Vagina (tissue), 2 donors: ENCODE measurements around the gene DNAH3. TPM values are rescaled to one million over a fixed set of nuclear protein-coding genes. Genes with fewer than 3 reads are reported as not detected.

Experiments used
- DNase-seq, 2 donors: peaks; one replicate each; pipeline ENCODE4 v3.0.0-alpha.2; 2017; ENCODE audit errors: extremely low spot score in 2 of 2
- H3K27ac ChIP-seq: fragments of 200-600 bp; sonication (generic); one replicate; pipeline ENCODE4 v1.5.1; 2019
- H3K27me3 ChIP-seq: fragments of 200-600 bp; sonication (generic); one replicate; pipeline ENCODE4 v1.5.1; 2019
- H3K36me3 ChIP-seq, 2 donors: fragments of 200-600 bp; sonication (generic); one replicate each; pipeline ENCODE4 v1.5.1; 2017 to 2019
- H3K4me1 ChIP-seq: fragments of 200-600 bp; sonication (generic); one replicate; pipeline ENCODE4 v1.5.1; 2019
- H3K4me3 ChIP-seq, 2 donors: fragments of 200-600 bp; sonication (generic); 1 replicate in 1 of 2; 2 replicates in 1 of 2; pipeline ENCODE4 v1.5.1; 2016 to 2019
- H3K9me3 ChIP-seq: fragments of 200-600 bp; sonication (generic); one replicate; pipeline ENCODE4 v1.5.1; 2019
- CTCF ChIP-seq, 3 experiments: fragments of 450-650 bp in 2 of 3; fragments of 200-600 bp in 1 of 3; sonication (generic) in 1 of 3; IDR thresholded peaks; one replicate each; pipeline ENCODE4 v1.5.1; 2017 to 2019; ENCODE audit warnings: antibody characterized with exemption in 3 of 3, mild to moderate bottlenecking in 2 of 3, moderate library complexity in 2 of 3
- POLR2A ChIP-seq, 2 donors: fragments of 450-650 bp; IDR thresholded peaks; one replicate each; pipeline ENCODE4 v1.6.1; 2017; ENCODE audit warnings: antibody characterized with exemption in 2 of 2, mild to moderate bottlenecking in 2 of 2, moderate library complexity in 2 of 2
- POLR2AphosphoS5 ChIP-seq, 2 donors: sonication (generic); formaldehyde crosslinking; IDR thresholded peaks; one replicate each; pipeline ENCODE4 v1.9.0; 2017; ENCODE audit warnings: antibody characterized with exemption in 2 of 2, mild to moderate bottlenecking in 2 of 2, low read depth in 1 of 2; ENCODE audit not compliant: insufficient read depth in 1 of 2
- intact Hi-C: fragments of 100-400 bp; cut with DNase I; formaldehyde crosslinking; loops from one replicate; pipeline ENCODE4 v1.15.1; 2023
- total RNA-seq: library from RNA; depleted of rRNA; stranded (reverse); fragments of >200 nt; gene quantifications from one replicate; pipeline ENCODE4 v1.2.3, GENCODE V29; 2016

DNAH3 gene
- total RNA-seq, 1 donor from 2014 or later = 0.25 TPM

- H3K4me1 ChIP-seq = peaks cover 60% of the 10 kb centered on the region
These were observed 12.1 kb upstream of the DNAH3 start for GRCh38 chr16:21162661-21163151.

GRCh38 chr16:21161211-21161610, 10.6 kb upstream of the DNAH3 start:
- intact Hi-C loops = loop anchor here (5.0 kb wide), 1 partner anchor 1526 kb away; no protein-coding TSS in a partner anchor
- Histone ChIP-seq H3K27ac (peak overlapping the region; percentile 94), H3K27me3 (no peaks in the 10 kb centered on the region), H3K36me3 (peaks cover 0 to 17% of the 10 kb centered on the region in 2 donors), H3K4me1 (peaks cover 70% of the 10 kb centered on the region), H3K9me3 (no peaks in the 10 kb centered on the region), H3K4me3 (peak overlapping the region in 1 of 2 donors; percentile 7)
- no peak for DNase-seq
- TF ChIP-seq CTCF (IDR thresholded peaks at IDR 0.05) (no peak), POLR2A (IDR thresholded peaks at IDR 0.05) (no peak), POLR2AphosphoS5 (IDR thresholded peaks at IDR 0.05; ENCODE audit: insufficient read depth in 1 of 2, low read depth in 1 of 2) (no peak)

More at GRCh38 chr16:21162661-21163151, 12.1 kb upstream of the DNAH3 start:
- H3K27me3 ChIP-seq = no peaks in the 10 kb centered on the region
- TF ChIP-seq POLR2A (IDR thresholded peaks at IDR 0.05) = no peak
- no peak for TF ChIP-seq POLR2AphosphoS5 (IDR thresholded peaks at IDR 0.05; ENCODE audit: insufficient read depth in 1 of 2, low read depth in 1 of 2)
- no peak for TF ChIP-seq CTCF (IDR thresholded peaks at IDR 0.05)
- intact Hi-C loops = loop anchor here (5.0 kb wide), 1 partner anchor 1525 kb away; no protein-coding TSS in a partner anchor
- H3K36me3 ChIP-seq = peaks cover 0 to 28% of the 10 kb centered on the region in 2 donors
- H3K9me3 ChIP-seq = no peaks in the 10 kb centered on the region
- no peak overlapping the region for H3K4me3 ChIP-seq
- DNase-seq = no peak
- peak overlapping the region; percentile 64 for H3K27ac ChIP-seq

GRCh38 chr16:21160276-21160675, 9.6 kb upstream of the DNAH3 start:
- Histone ChIP-seq H3K27ac (peak overlapping the region; percentile 94), H3K4me3 (peak overlapping the region in 1 of 2 donors; percentile 59), H3K4me1 (peaks cover 70% of the 10 kb centered on the region), H3K36me3 (peaks cover 0 to 9% of the 10 kb centered on the region in 2 donors), H3K9me3 (no peaks in the 10 kb centered on the region), H3K27me3 (no peaks in the 10 kb centered on the region)
- no peak for DNase-seq
- intact Hi-C loops = loop anchor here (5.0 kb wide), 1 partner anchor 1527 kb away; no protein-coding TSS in a partner anchor
- no peak for TF ChIP-seq POLR2AphosphoS5 (IDR thresholded peaks at IDR 0.05; ENCODE audit: insufficient read depth in 1 of 2, low read depth in 1 of 2)

- no peak for DNase-seq
- Histone ChIP-seq H3K4me1 (peaks cover 68% of the 10 kb centered on the region), H3K36me3 (peaks cover 0 to under 1% of the 10 kb centered on the region in 2 donors), H3K27ac (peak overlapping the region; percentile 94), H3K4me3 (peak overlapping the region; percentile 59 to 74), H3K27me3 (no peaks in the 10 kb centered on the region), H3K9me3 (no peaks in the 10 kb centered on the region)
- intact Hi-C loops = loop anchor here (5.0 kb wide), 1 partner anchor 143 kb away; no protein-coding TSS in a partner anchor
- TF ChIP-seq POLR2AphosphoS5 (IDR thresholded peaks at IDR 0.05; ENCODE audit: insufficient read depth in 1 of 2, low read depth in 1 of 2) (peak; percentile 30 to 61), POLR2A (IDR thresholded peaks at IDR 0.05) (no peak)
These were observed 8.8 kb upstream of the DNAH3 start for GRCh38 chr16:21159281-21159951.

- peak in 1 of 2 donors; percentile 92 for DNase-seq
- H3K27ac ChIP-seq = peak within 1 kb of the TSS; percentile 94
- peak; percentile 73 to 90 for TF ChIP-seq POLR2AphosphoS5 (IDR thresholded peaks at IDR 0.05; ENCODE audit: insufficient read depth in 1 of 2, low read depth in 1 of 2)
- peak in 1 of 2 donors; percentile 67 for TF ChIP-seq POLR2A (IDR thresholded peaks at IDR 0.05)
- TF ChIP-seq CTCF (IDR thresholded peaks at IDR 0.05) = no peak
- H3K9me3 ChIP-seq = no peaks in the 10 kb centered on the region
- H3K4me3 ChIP-seq = peak within 1 kb of the TSS; percentile 59 to 74
- H3K27me3 ChIP-seq = no peaks in the 10 kb centered on the region
- H3K4me1 ChIP-seq = peaks cover 58% of the 10 kb centered on the region
- no peaks in the 10 kb centered on the region for H3K36me3 ChIP-seq
- intact Hi-C loops = loop anchor here (5.0 kb wide), 1 partner anchor 144 kb away; no protein-coding TSS in a partner anchor
These were observed 7.8 kb upstream of the DNAH3 start, which contains the start of gene LDAF1 for GRCh38 chr16:21158208-21159110. TSS of gene LDAF1 (plus strand) at chr16:21158674. CDS start at chr16:21161183, 2,509 bp downstream.
